PFSK-1 (cell line): Measurements from ENCODE around the gene TUBGCP5.

Experiments used
- FOXP2 ChIP-seq: optimal IDR thresholded peaks from 2 replicates; pipeline ENCODE3; 2011; ENCODE audit warnings: borderline replicate concordance, control low read depth, inconsistent platforms; ENCODE audit not compliant: insufficient read depth; ENCODE audit errors: extremely low read length, extremely low read depth
- POLR2AphosphoS5 ChIP-seq: IDR thresholded peaks from 2 replicates; pipeline ENCODE4 v1.6.1; 2012; ENCODE audit warnings: low read depth, mild to moderate bottlenecking, control low read depth, low read length, moderate library complexity
- SIN3A ChIP-seq: IDR thresholded peaks from 2 replicates; pipeline ENCODE4 v1.6.1; 2012; ENCODE audit warnings: mild to moderate bottlenecking, low read length, moderate library complexity, borderline replicate concordance; ENCODE audit not compliant: insufficient read depth
- TAF1 ChIP-seq: IDR thresholded peaks from 2 replicates; pipeline ENCODE4 v1.6.1; 2012; ENCODE audit warnings: low read length, control low read depth, borderline replicate concordance; ENCODE audit not compliant: insufficient read depth
- TF ChIP-seq, protein P1 (sequence below), 2 experiments: IDR thresholded peaks; 2 replicates each; pipeline versions ENCODE4 v1.6.1 to v1.8.0; 2011 to 2012; ENCODE audit warnings: low read depth in 2 of 2, low read length in 2 of 2, control low read depth in 1 of 2, inconsistent platforms in 1 of 2, mild to moderate bottlenecking in 1 of 2, moderate library complexity in 1 of 2; ENCODE audit not compliant: insufficient read depth in 1 of 2

DNA sequence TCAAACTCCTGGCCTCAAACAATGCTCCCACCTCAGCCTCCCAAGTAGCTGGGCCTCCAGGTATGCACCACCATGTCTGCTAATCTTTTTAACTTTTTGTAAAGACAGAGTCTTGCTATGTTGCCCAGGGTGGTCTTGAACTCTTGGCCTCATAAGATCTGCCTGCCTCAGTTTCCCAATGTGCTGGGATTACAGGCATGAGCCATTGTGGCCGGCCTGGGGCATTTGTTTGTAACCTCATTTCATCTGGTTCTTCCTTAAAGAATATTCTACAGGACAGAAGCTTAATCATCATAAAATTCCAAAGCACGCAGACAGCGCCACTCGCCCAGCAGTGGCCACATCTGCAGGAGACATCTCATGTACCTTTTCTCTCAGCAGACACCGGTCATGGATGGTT lies 35.6 kb downstream of the TUBGCP5 start:
- TF ChIP-seq, protein P1, sequence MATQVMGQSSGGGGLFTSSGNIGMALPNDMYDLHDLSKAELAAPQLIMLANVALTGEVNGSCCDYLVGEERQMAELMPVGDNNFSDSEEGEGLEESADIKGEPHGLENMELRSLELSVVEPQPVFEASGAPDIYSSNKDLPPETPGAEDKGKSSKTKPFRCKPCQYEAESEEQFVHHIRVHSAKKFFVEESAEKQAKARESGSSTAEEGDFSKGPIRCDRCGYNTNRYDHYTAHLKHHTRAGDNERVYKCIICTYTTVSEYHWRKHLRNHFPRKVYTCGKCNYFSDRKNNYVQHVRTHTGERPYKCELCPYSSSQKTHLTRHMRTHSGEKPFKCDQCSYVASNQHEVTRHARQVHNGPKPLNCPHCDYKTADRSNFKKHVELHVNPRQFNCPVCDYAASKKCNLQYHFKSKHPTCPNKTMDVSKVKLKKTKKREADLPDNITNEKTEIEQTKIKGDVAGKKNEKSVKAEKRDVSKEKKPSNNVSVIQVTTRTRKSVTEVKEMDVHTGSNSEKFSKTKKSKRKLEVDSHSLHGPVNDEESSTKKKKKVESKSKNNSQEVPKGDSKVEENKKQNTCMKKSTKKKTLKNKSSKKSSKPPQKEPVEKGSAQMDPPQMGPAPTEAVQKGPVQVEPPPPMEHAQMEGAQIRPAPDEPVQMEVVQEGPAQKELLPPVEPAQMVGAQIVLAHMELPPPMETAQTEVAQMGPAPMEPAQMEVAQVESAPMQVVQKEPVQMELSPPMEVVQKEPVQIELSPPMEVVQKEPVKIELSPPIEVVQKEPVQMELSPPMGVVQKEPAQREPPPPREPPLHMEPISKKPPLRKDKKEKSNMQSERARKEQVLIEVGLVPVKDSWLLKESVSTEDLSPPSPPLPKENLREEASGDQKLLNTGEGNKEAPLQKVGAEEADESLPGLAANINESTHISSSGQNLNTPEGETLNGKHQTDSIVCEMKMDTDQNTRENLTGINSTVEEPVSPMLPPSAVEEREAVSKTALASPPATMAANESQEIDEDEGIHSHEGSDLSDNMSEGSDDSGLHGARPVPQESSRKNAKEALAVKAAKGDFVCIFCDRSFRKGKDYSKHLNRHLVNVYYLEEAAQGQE (IDR thresholded peaks at IDR 0.05; ENCODE audit: insufficient read depth in 1 of 2, low read depth in 2 of 2, low read length in 2 of 2), result no peak
- TF ChIP-seq POLR2AphosphoS5, result no peak
- no peak for TF ChIP-seq TAF1
- TF ChIP-seq SIN3A, result no peak
- no peak for TF ChIP-seq FOXP2
